RPMI8226 (cell line): Measurements from ENCODE around the gene RIPK1.

ENCODE experiments used
- DNase-seq: peaks from one replicate; pipeline ENCODE4 v3.0.0-alpha.2; 2015

Gene RIPK1

GRCh38 chr6:3086282-3086946 is 18.1 kb downstream of the RIPK1 start:
- DNase-seq: no peak

GRCh38 chr6:3088446-3088845 is 20.2 kb downstream of the RIPK1 start:
- DNase-seq: no peak

- no peak for DNase-seq
Measured at GRCh38 chr6:3088968-3089367, 20.7 kb downstream of the RIPK1 start.

GRCh38 chr6:3090013-3090412 is 21.7 kb downstream of the RIPK1 start:
- DNase-seq: no peak

GRCh38 chr6:3094815-3095214 is 26.5 kb downstream of the RIPK1 start:
- no peak for DNase-seq

- DNase-seq: no peak
Measured at GRCh38 chr6:3102875-3103274, 34.6 kb downstream of the RIPK1 start.

- no peak for DNase-seq
Measured at GRCh38 chr6:3108746-3109414, 40.6 kb downstream of the RIPK1 start.

- DNase-seq: no peak
Measured at GRCh38 chr6:3109761-3110160, 41.5 kb downstream of the RIPK1 start.

GRCh38 chr6:3114377-3114776 is 46.1 kb downstream of the RIPK1 start:
- no peak for DNase-seq

GRCh38 chr6:3117912-3118352 is 49.6 kb downstream of the RIPK1 start:
- no peak for DNase-seq

- DNase-seq: peak; percentile 100
Measured at GRCh38 chr6:3118353-3119039, 50.2 kb downstream of the RIPK1 start, which contains the start of gene BPHL. TSS of gene BPHL (plus strand) at chr6:3118711. CDS start at chr6:3118741, 30 bp downstream.

GRCh38 chr6:3119040-3119723 is 50.9 kb downstream of the RIPK1 start:
- DNase-seq: peak; percentile 42

GRCh38 chr6:3120765-3121089 is 52.4 kb downstream of the RIPK1 start:
- DNase-seq: no peak

GRCh38 chr6:3122823-3123182 is 54.5 kb downstream of the RIPK1 start:
- no peak for DNase-seq

- DNase-seq: no peak
Measured at GRCh38 chr6:3124667-3125066, 56.4 kb downstream of the RIPK1 start.

GRCh38 chr6:3125815-3126214 is 57.5 kb downstream of the RIPK1 start:
- DNase-seq: peak; percentile 19

GRCh38 chr6:3128356-3129108 is 60.2 kb downstream of the RIPK1 start:
- DNase-seq: no peak

- no peak for DNase-seq
Measured at GRCh38 chr6:3131695-3132094, 63.4 kb downstream of the RIPK1 start.

- no peak for DNase-seq
Measured at GRCh38 chr6:3133515-3133914, 65.2 kb downstream of the RIPK1 start.

GRCh38 chr6:3135668-3136291 is 67.5 kb downstream of the RIPK1 start:
- no peak for DNase-seq

- DNase-seq: no peak
Measured at GRCh38 chr6:3136292-3137011, 68.2 kb downstream of the RIPK1 start.
